ENCODE results near the gene DLGAP5. TPM values are rescaled to one million over a fixed set of nuclear protein-coding genes. Genes with fewer than 3 reads are reported as not detected.

Gene DLGAP5
- total RNA-seq, 2 experiments from 2014 or later: 117 to 120 TPM

GRCh38 chr14:55207832-55208231, 16.4 kb upstream of the DLGAP5 start:
- DNase-seq: no peak
- H3K4me1 Mint-ChIP-seq (ENCODE audit: low read depth): no peaks in the 10 kb centered on the region
- no peak overlapping the region for H3K4me3 Mint-ChIP-seq
- intact Hi-C loops (cut with micrococcal nuclease): no loop called here
- no peaks in the 10 kb centered on the region for H3K36me3 Mint-ChIP-seq (ENCODE audit: low read depth)
- no peaks in the 10 kb centered on the region for H3K27me3 Mint-ChIP-seq (ENCODE audit: low read depth)
- H3K27ac Mint-ChIP-seq: no peak overlapping the region
- CTCF ChIA-PET: interaction anchor here (0.6 to 0.7 kb wide), 2 partner anchors 59 to 64 kb away, joined by 3 read pairs; no protein-coding TSS in a partner anchor
- H3K9me3 Mint-ChIP-seq: no peaks in the 10 kb centered on the region

GRCh38 chr14:55206175-55206693, 14.8 kb upstream of the DLGAP5 start:
- CTCF ChIA-PET: no interaction called here
- Mint-ChIP-seq H3K27me3 (ENCODE audit: low read depth) (no peaks in the 10 kb centered on the region), H3K9me3 (no peaks in the 10 kb centered on the region), H3K4me1 (ENCODE audit: low read depth) (no peaks in the 10 kb centered on the region), H3K4me3 (no peak overlapping the region), H3K27ac (no peak overlapping the region), H3K36me3 (ENCODE audit: low read depth) (no peaks in the 10 kb centered on the region)
- intact Hi-C loops (cut with micrococcal nuclease): no loop called here
- no peak for DNase-seq

- CTCF ChIA-PET: interaction anchor here (0.7 to 1.3 kb wide), 2 partner anchors 11 to 153 kb away, joined by 3 to 4 read pairs; no protein-coding TSS in a partner anchor
- no peak overlapping the region for H3K27ac Mint-ChIP-seq
- H3K4me3 Mint-ChIP-seq: no peak overlapping the region
- H3K9me3 Mint-ChIP-seq: no peaks in the 10 kb centered on the region
- H3K4me1 Mint-ChIP-seq (ENCODE audit: low read depth): no peaks in the 10 kb centered on the region
- no peaks in the 10 kb centered on the region for H3K27me3 Mint-ChIP-seq (ENCODE audit: low read depth)
- no peaks in the 10 kb centered on the region for H3K36me3 Mint-ChIP-seq (ENCODE audit: low read depth)
- intact Hi-C loops (cut with micrococcal nuclease): no loop called here
- DNase-seq: no peak
Measured at GRCh38 chr14:55201219-55202101, 10.1 kb upstream of the DLGAP5 start.

- Mint-ChIP-seq H3K36me3 (ENCODE audit: low read depth) (no peaks in the 10 kb centered on the region), H3K27ac (no peak overlapping the region), H3K4me3 (no peak overlapping the region), H3K4me1 (ENCODE audit: low read depth) (no peaks in the 10 kb centered on the region), H3K9me3 (no peaks in the 10 kb centered on the region), H3K27me3 (ENCODE audit: low read depth) (no peaks in the 10 kb centered on the region)
- intact Hi-C loops (cut with micrococcal nuclease): no loop called here
- DNase-seq: no peak
- CTCF ChIA-PET: interaction anchor here (0.6 to 1.3 kb wide), 3 partner anchors 12 to 154 kb away, joined by 3 to 4 read pairs (median 3); no protein-coding TSS in a partner anchor
Measured at GRCh38 chr14:55200651-55201050, 9.3 kb upstream of the DLGAP5 start.

GRCh38 chr14:55198749-55199148, 7.4 kb upstream of the DLGAP5 start:
- H3K9me3 Mint-ChIP-seq: no peaks in the 10 kb centered on the region
- no peak overlapping the region for H3K4me3 Mint-ChIP-seq
- intact Hi-C loops (cut with micrococcal nuclease): no loop called here
- H3K27ac Mint-ChIP-seq: no peak overlapping the region
- CTCF ChIA-PET: no interaction called here
- no peaks in the 10 kb centered on the region for H3K4me1 Mint-ChIP-seq (ENCODE audit: low read depth)
- DNase-seq: no peak
- no peaks in the 10 kb centered on the region for H3K27me3 Mint-ChIP-seq (ENCODE audit: low read depth)
- no peaks in the 10 kb centered on the region for H3K36me3 Mint-ChIP-seq (ENCODE audit: low read depth)

- no peak for DNase-seq
- Mint-ChIP-seq H3K4me3 (no peak overlapping the region), H3K27ac (no peak overlapping the region), H3K36me3 (ENCODE audit: low read depth) (peaks cover 2% of the 10 kb centered on the region), H3K9me3 (no peaks in the 10 kb centered on the region), H3K4me1 (ENCODE audit: low read depth) (peaks cover 16% of the 10 kb centered on the region), H3K27me3 (ENCODE audit: low read depth) (no peaks in the 10 kb centered on the region)
- intact Hi-C loops (cut with micrococcal nuclease): loop anchor here (5.0 kb wide), 1 partner anchor 217 kb away; the partner anchor contains the start of gene ATG14
- CTCF ChIA-PET: interaction anchor here (0.6 to 1.8 kb wide), 3 partner anchors 9 to 52 kb away, joined by 3 read pairs; no protein-coding TSS in a partner anchor
Measured at GRCh38 chr14:55194656-55195355, 3.4 kb upstream of the DLGAP5 start.

GRCh38 chr14:55192054-55192621, 753 bp upstream of the DLGAP5 start:
- CTCF ChIA-PET: interaction anchor here (0.6 to 1.5 kb wide), 2 partner anchors 162 to 627 kb away, joined by 4 to 7 read pairs; no protein-coding TSS in a partner anchor
- Mint-ChIP-seq H3K36me3 (ENCODE audit: low read depth) (peaks cover 2% of the 10 kb centered on the region), H3K4me3 (peak overlapping the region; percentile 99), H3K27me3 (ENCODE audit: low read depth) (peaks cover 2% of the 10 kb centered on the region), H3K27ac (no peak overlapping the region), H3K4me1 (ENCODE audit: low read depth) (peaks cover 26% of the 10 kb centered on the region), H3K9me3 (no peaks in the 10 kb centered on the region)
- no peak for DNase-seq
- intact Hi-C loops (cut with micrococcal nuclease): loop anchor here (1.0 to 5.0 kb wide), 2 partner anchors 162 to 220 kb away; partner anchors contain the start of gene ATG14

- DNase-seq: no peak
- CTCF ChIA-PET: interaction anchor here (1.2 to 1.5 kb wide), 3 partner anchors 80 to 163 kb away, joined by 3 to 7 read pairs (median 3); partner anchors contain the start of gene FBXO34
- H3K27ac Mint-ChIP-seq: no peak overlapping the region
- peaks cover 6% of the 10 kb centered on the region for H3K36me3 Mint-ChIP-seq (ENCODE audit: low read depth)
- peaks cover 2% of the 10 kb centered on the region for H3K27me3 Mint-ChIP-seq (ENCODE audit: low read depth)
- intact Hi-C loops (cut with micrococcal nuclease): loop anchor here (1.0 to 5.0 kb wide), 6 partner anchors 80 to 389 kb away; partner anchors contain the start of genes ATG14, FBXO34, KTN1 and MAPK1IP1L
- H3K4me1 Mint-ChIP-seq (ENCODE audit: low read depth): peaks cover 26% of the 10 kb centered on the region
- peak overlapping the region; percentile 99 for H3K4me3 Mint-ChIP-seq
- no peaks in the 10 kb centered on the region for H3K9me3 Mint-ChIP-seq
Measured at GRCh38 chr14:55190906-55191202, 531 bp downstream of the DLGAP5 start.

- intact Hi-C loops (cut with micrococcal nuclease): no loop called here
- H3K27me3 Mint-ChIP-seq (ENCODE audit: low read depth): peaks cover 2% of the 10 kb centered on the region
- CTCF ChIA-PET: no interaction called here
- no peak for DNase-seq
- no peaks in the 10 kb centered on the region for H3K9me3 Mint-ChIP-seq
- peaks cover 6% of the 10 kb centered on the region for H3K36me3 Mint-ChIP-seq (ENCODE audit: low read depth)
- no peak overlapping the region for H3K4me3 Mint-ChIP-seq
- no peak overlapping the region for H3K27ac Mint-ChIP-seq
- H3K4me1 Mint-ChIP-seq (ENCODE audit: low read depth): peaks cover 26% of the 10 kb centered on the region
Measured at GRCh38 chr14:55188686-55189295, 2.6 kb downstream of the DLGAP5 start.

- intact Hi-C loops (cut with micrococcal nuclease): no loop called here
- Mint-ChIP-seq H3K4me3 (no peak overlapping the region), H3K27ac (no peak overlapping the region), H3K27me3 (ENCODE audit: low read depth) (no peaks in the 10 kb centered on the region), H3K9me3 (no peaks in the 10 kb centered on the region), H3K4me1 (ENCODE audit: low read depth) (no peaks in the 10 kb centered on the region), H3K36me3 (ENCODE audit: low read depth) (peaks cover 27% of the 10 kb centered on the region)
- no peak for DNase-seq
- CTCF ChIA-PET: no interaction called here
Measured at GRCh38 chr14:55180434-55180833, 11.0 kb downstream of the DLGAP5 start.

- H3K4me3 Mint-ChIP-seq: no peak overlapping the region
- no peaks in the 10 kb centered on the region for H3K9me3 Mint-ChIP-seq
- DNase-seq: no peak
- CTCF ChIA-PET: no interaction called here
- peaks cover 27% of the 10 kb centered on the region for H3K36me3 Mint-ChIP-seq (ENCODE audit: low read depth)
- intact Hi-C loops (cut with micrococcal nuclease): no loop called here
- H3K27me3 Mint-ChIP-seq (ENCODE audit: low read depth): no peaks in the 10 kb centered on the region
- H3K27ac Mint-ChIP-seq: no peak overlapping the region
- no peaks in the 10 kb centered on the region for H3K4me1 Mint-ChIP-seq (ENCODE audit: low read depth)
Measured at GRCh38 chr14:55180006-55180405, 11.4 kb downstream of the DLGAP5 start.

- Mint-ChIP-seq H3K27me3 (ENCODE audit: low read depth) (no peaks in the 10 kb centered on the region), H3K4me1 (ENCODE audit: low read depth) (no peaks in the 10 kb centered on the region), H3K27ac (no peak overlapping the region), H3K9me3 (no peaks in the 10 kb centered on the region), H3K36me3 (ENCODE audit: low read depth) (peaks cover 10% of the 10 kb centered on the region), H3K4me3 (no peak overlapping the region)
- intact Hi-C loops (cut with micrococcal nuclease): no loop called here
- CTCF ChIA-PET: no interaction called here
- no peak for DNase-seq
Measured at GRCh38 chr14:55170526-55170925, 20.9 kb downstream of the DLGAP5 start.

Measured in activated naive CD4-positive, alpha-beta T cell treated with anti-CD3 and anti-CD28 coated beads for 36 hours (primary cell).